Amygdala (tissue), 56 donors: ENCODE data around the gene GRM5.
"Not testable (repeated sequence)": the region's sequence is repeated elsewhere in the genome, so short reads cannot be mapped to it uniquely, and the experiment has no call there.

Experiments used
- DNase-seq, 56 donors: peaks; one replicate each; lab custom pipeline; 2025; lab: John Stamatoyannopoulos, UW

The GRM5 gene

DNA sequence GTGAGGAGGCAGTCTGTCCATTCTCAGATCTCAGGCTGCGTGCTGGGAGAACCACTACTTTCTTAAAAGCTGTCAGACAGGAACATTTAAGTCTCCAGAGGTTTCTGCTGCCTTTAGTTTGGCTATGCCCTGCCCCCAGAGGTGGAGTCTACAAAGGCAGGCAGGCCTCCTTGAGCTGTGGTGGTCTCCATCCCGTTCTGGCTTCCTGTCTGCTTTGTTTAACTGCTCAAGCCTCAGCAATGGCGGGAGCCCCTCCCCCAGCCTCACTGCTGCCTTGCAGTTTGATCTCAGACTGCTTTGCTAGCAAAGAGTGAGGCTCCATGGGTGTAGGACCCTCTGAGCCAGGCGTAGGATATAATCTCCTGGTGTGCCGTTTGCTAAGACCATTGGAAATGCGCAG, 602.5 kb downstream of the GRM5 start:
- DNase-seq = not testable (repeated sequence)

DNA sequence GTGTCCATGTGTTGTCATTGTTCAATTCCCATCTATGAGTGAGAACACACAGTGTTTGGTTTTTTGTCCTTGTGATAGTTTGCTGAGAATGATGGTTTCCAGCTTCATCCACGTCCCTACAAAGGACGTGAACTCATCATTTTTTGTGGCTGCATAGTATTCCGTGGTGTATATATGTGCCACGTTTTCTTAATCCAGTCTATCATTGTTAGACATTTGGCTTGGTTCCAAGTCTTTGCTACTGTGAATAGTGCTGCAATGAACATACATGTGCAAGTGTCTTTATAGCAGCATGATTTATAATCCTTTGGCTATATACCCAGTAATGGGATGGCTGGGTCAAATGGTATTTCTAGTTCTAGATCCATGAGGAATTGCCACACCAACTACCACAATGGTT, 607.7 kb downstream of the GRM5 start:
- not testable (repeated sequence) for DNase-seq

DNA sequence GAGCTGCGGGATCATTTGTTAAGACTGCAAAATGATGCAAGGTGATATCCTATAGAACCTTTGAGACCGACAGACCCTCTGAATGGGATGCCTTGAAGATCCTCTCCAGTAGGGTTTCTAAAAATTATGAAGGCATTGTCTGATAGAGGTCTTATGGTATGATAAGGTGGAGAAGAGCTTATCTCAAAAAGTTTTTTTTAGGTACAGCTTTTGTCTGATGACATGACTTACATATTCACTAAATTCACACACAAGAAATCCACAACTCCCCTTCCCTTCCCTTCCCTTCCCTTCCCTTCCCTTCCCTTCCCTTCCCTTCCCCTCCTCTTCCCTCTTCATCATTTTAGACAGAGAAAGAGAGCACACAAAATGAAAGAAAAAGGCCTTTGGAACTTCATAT, 609.8 kb downstream of the GRM5 start:
- no peak for DNase-seq

DNA sequence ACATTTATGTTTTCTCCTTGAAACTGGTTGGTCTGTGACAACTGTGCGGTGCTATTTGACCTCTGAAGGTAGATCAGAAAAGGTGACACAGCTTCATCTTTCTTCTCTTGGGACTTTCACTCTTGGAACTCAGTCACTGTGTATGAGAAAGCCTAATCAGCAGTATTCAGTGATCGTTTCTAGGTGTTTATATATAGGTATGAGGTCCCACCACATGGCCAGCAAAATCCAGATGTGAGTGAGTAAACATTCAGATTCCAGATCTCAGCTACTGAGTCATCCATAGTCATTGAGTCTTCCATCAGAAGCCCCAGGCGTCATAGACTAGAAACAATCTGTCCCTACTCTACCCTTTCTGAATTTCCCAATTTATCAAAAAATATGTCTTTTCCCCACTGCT, 610.9 kb downstream of the GRM5 start:
- no peak for DNase-seq
